ENCODE results near the gene ADIPOQ. TPM values are rescaled to one million over a fixed set of nuclear protein-coding genes. Genes with fewer than 3 reads are reported as not detected.
"Not testable (repeated sequence)": the region's sequence is repeated elsewhere in the genome, so short reads cannot be mapped to it uniquely, and the experiment has no call there.

ADIPOQ gene
- total and polyA plus RNA-seq, 2 donors (not counting 1 experiment from before 2014, with no cell fraction given) = not detected

- peak overlapping the region in 1 of 2 donors; percentile 34 for H3K27ac ChIP-seq (ENCODE audit: low read length in 2 of 2)
- H3K9me3 Mint-ChIP-seq (ENCODE audit: insufficient read depth); ATAC-seq (ENCODE audit: low read depth); H3K4me2 ChIP-seq (replicated peaks; ENCODE audit: low read depth, low read length, poor library complexity, severe bottlenecking); DNase-seq; H3K9me3 ChIP-seq (ENCODE audit: control extremely low read depth in 1 of 3, control insufficient read depth in 2 of 3, insufficient read depth in 1 of 3, low read length in 2 of 3); H3K27ac Mint-ChIP-seq; H4K20me1 ChIP-seq (ENCODE audit: control insufficient read depth, insufficient read depth, low read length, poor library complexity, severe bottlenecking); H3K27me3 Mint-ChIP-seq; H3K9ac ChIP-seq (ENCODE audit: low read length); H3K27me3 ChIP-seq (replicated peaks in 1 of 4; ENCODE audit: control extremely low read depth in 1 of 4, control insufficient read depth in 3 of 4, insufficient read depth in 4 of 4, low read length in 3 of 4); H3K4me3 ChIP-seq (ENCODE audit: control extremely low read depth in 1 of 5, extremely low read depth in 1 of 5, insufficient read depth in 1 of 5, low read depth in 2 of 5, low read length in 4 of 5); intact Hi-C loops (cut with micrococcal nuclease); H3K36me3 ChIP-seq (replicated peaks in 1 of 2; ENCODE audit: control extremely low read depth in 1 of 2, control insufficient read depth in 1 of 2, extremely low read depth in 1 of 2, insufficient read depth in 2 of 2, low read length in 1 of 2); H3K4me3 Mint-ChIP-seq: not testable (repeated sequence)
- H3K4me1 Mint-ChIP-seq = peaks cover 13% of the 10 kb centered on the region
- ChIA-PET POLR2A (interaction anchor here (0.5 kb wide), 1 partner anchor 22 kb away, joined by 5 read pairs; no protein-coding TSS in a partner anchor), CTCF (interaction anchor here (1.1 to 9.6 kb wide), 3 partner anchors 179 to 311 kb away, joined by 3 to 215 read pairs (median 110); no protein-coding TSS in a partner anchor)
- peaks cover 9 to 11% of the 10 kb centered on the region in 2 donors for H3K4me1 ChIP-seq (ENCODE audit: control insufficient read depth in 2 of 2, insufficient read depth in 2 of 2, low read length in 2 of 2)
- H2AFZ ChIP-seq (ENCODE audit: insufficient read depth, low read depth, low read length, poor library complexity, severe bottlenecking) = peak overlapping the region; percentile 41
- peaks cover 13% of the 10 kb centered on the region for H3K79me2 ChIP-seq (ENCODE audit: control insufficient read depth, insufficient read depth, low read length)
- WGBS (ENCODE audit: insufficient coverage) = no CpG with 5 or more reads among the region's 3 CpGs
Measured at GRCh38 chr3:186851835-186852234, 9.3 kb downstream of the ADIPOQ start.

GRCh38 chr3:186852994-186853393, 10.5 kb downstream of the ADIPOQ start:
- no peaks in the 10 kb centered on the region for H3K27me3 ChIP-seq (replicated peaks in 1 of 4; ENCODE audit: control extremely low read depth in 1 of 4, control insufficient read depth in 3 of 4, insufficient read depth in 4 of 4, low read length in 3 of 4)
- no peak overlapping the region for H3K4me2 ChIP-seq (replicated peaks; ENCODE audit: low read depth, low read length, poor library complexity, severe bottlenecking)
- peaks cover 3 to 4% (median 4%) of the 10 kb centered on the region in 3 donors for H3K9me3 ChIP-seq (ENCODE audit: control extremely low read depth in 1 of 3, control insufficient read depth in 2 of 3, insufficient read depth in 1 of 3, low read length in 2 of 3)
- no peak overlapping the region for H3K9ac ChIP-seq (ENCODE audit: low read length)
- DNase-seq = no peak
- ChIA-PET POLR2A (no interaction called here), CTCF (interaction anchor here (0.6 to 5.9 kb wide), 5 partner anchors 79 to 1054 kb away, joined by 3 to 110 read pairs (median 5); no protein-coding TSS in a partner anchor)
- no peak for TF ChIP-seq CTCF (IDR thresholded peaks at IDR 0.05)
- TF ChIP-seq EZH2 (IDR thresholded peaks at IDR 0.05; ENCODE audit: borderline replicate concordance, insufficient read depth, low read depth, low read length, poor library complexity, severe bottlenecking) = no peak
- 62% methylated on average over 4 of the region's 6 CpGs for WGBS (ENCODE audit: insufficient coverage)
- peaks cover 9 to 11% of the 10 kb centered on the region in 2 donors for H3K4me1 ChIP-seq (ENCODE audit: control insufficient read depth in 2 of 2, insufficient read depth in 2 of 2, low read length in 2 of 2)
- no peak overlapping the region for H3K4me3 Mint-ChIP-seq
- H3K27ac Mint-ChIP-seq = no peak overlapping the region
- H3K27me3 Mint-ChIP-seq = no peaks in the 10 kb centered on the region
- ATAC-seq (ENCODE audit: low read depth) = no peak
- intact Hi-C loops (cut with micrococcal nuclease) = no loop called here
- no peaks in the 10 kb centered on the region for H4K20me1 ChIP-seq (ENCODE audit: control insufficient read depth, insufficient read depth, low read length, poor library complexity, severe bottlenecking)
- H3K4me1 Mint-ChIP-seq = peaks cover 18% of the 10 kb centered on the region
- H3K4me3 ChIP-seq (ENCODE audit: control extremely low read depth in 1 of 5, extremely low read depth in 1 of 5, insufficient read depth in 1 of 5, low read depth in 2 of 5, low read length in 4 of 5) = no peak overlapping the region
- H2AFZ ChIP-seq (ENCODE audit: insufficient read depth, low read depth, low read length, poor library complexity, severe bottlenecking) = no peak overlapping the region
- peaks cover 13% of the 10 kb centered on the region for H3K79me2 ChIP-seq (ENCODE audit: control insufficient read depth, insufficient read depth, low read length)
- no peaks in the 10 kb centered on the region for H3K36me3 ChIP-seq (replicated peaks in 1 of 2; ENCODE audit: control extremely low read depth in 1 of 2, control insufficient read depth in 1 of 2, extremely low read depth in 1 of 2, insufficient read depth in 2 of 2, low read length in 1 of 2)
- H3K27ac ChIP-seq (ENCODE audit: low read length in 2 of 2) = no peak overlapping the region
- H3K9me3 Mint-ChIP-seq (ENCODE audit: insufficient read depth) = no peaks in the 10 kb centered on the region

All from B cell (primary cell).